Stomach smooth muscle (tissue), 2 donors: ENCODE measurements around the gene TMEM243.

Source experiments
- H3K27ac ChIP-seq: one replicate; pipeline ENCODE4 v1.7.0; 2013; ENCODE audit warnings: mild to moderate bottlenecking, low read length, inconsistent platforms
- H3K27me3 ChIP-seq, 2 donors: one replicate each; pipeline ENCODE4 v1.7.0; 2013; ENCODE audit warnings: low read length in 2 of 2; ENCODE audit not compliant: insufficient read depth in 2 of 2, control insufficient read depth in 1 of 2
- H3K36me3 ChIP-seq, 2 donors: one replicate each; pipeline ENCODE4 v1.7.0; 2013; ENCODE audit warnings: low read length in 2 of 2; ENCODE audit not compliant: control insufficient read depth in 2 of 2, insufficient read depth in 2 of 2
- H3K4me1 ChIP-seq: one replicate; pipeline ENCODE4 v1.7.0; 2013; ENCODE audit warnings: low read length; ENCODE audit not compliant: control insufficient read depth, insufficient read depth
- H3K4me3 ChIP-seq, 2 donors: one replicate each; pipeline ENCODE4 v1.7.0; 2013; ENCODE audit warnings: low read length in 2 of 2
- H3K9ac ChIP-seq, 2 donors: one replicate each; pipeline ENCODE4 v1.7.0; 2013; ENCODE audit warnings: low read length in 2 of 2, mild to moderate bottlenecking in 1 of 2
- H3K9me3 ChIP-seq, 2 donors: one replicate each; pipeline ENCODE4 v1.7.0; 2013; ENCODE audit warnings: low read length in 2 of 2; ENCODE audit not compliant: control insufficient read depth in 2 of 2
- donor health status: healthy.
- donor health status: Pancreatic carcinoma.

Gene TMEM243

GRCh38 chr7:87192784-87193487 lies 26.6 kb downstream of the TMEM243 start:
- no peak overlapping the region for H3K9ac ChIP-seq
- H3K4me1 ChIP-seq, result peaks cover 3% of the 10 kb centered on the region
- no peak overlapping the region for H3K4me3 ChIP-seq
- H3K9me3 ChIP-seq, result no peaks in the 10 kb centered on the region
- peaks cover 34% of the 10 kb centered on the region in 2 donors for H3K36me3 ChIP-seq
- H3K27me3 ChIP-seq, result no peaks in the 10 kb centered on the region
- H3K27ac ChIP-seq, result no peak overlapping the region

- H3K9me3 ChIP-seq, result no peaks in the 10 kb centered on the region
- H3K4me3 ChIP-seq, result no peak overlapping the region
- H3K27me3 ChIP-seq, result no peaks in the 10 kb centered on the region
- H3K4me1 ChIP-seq, result peaks cover 3% of the 10 kb centered on the region
- no peak overlapping the region for H3K27ac ChIP-seq
- peaks cover 37 to 38% of the 10 kb centered on the region in 2 donors for H3K36me3 ChIP-seq
- no peak overlapping the region for H3K9ac ChIP-seq
Measured at GRCh38 chr7:87190783-87191182, 28.7 kb downstream of the TMEM243 start.

- H3K4me1 ChIP-seq, result peaks cover 3% of the 10 kb centered on the region
- H3K36me3 ChIP-seq, result peaks cover 33 to 43% of the 10 kb centered on the region in 2 donors
- H3K4me3 ChIP-seq, result no peak overlapping the region
- H3K9ac ChIP-seq, result no peak overlapping the region
- H3K27ac ChIP-seq, result no peak overlapping the region
- H3K9me3 ChIP-seq, result no peaks in the 10 kb centered on the region
- H3K27me3 ChIP-seq, result no peaks in the 10 kb centered on the region
Measured at GRCh38 chr7:87188930-87189329, 30.6 kb downstream of the TMEM243 start.

- no peak overlapping the region for H3K4me3 ChIP-seq
- H3K4me1 ChIP-seq, result peaks cover 3% of the 10 kb centered on the region
- no peaks in the 10 kb centered on the region for H3K27me3 ChIP-seq
- H3K9ac ChIP-seq, result no peak overlapping the region
- peaks cover 33 to 50% of the 10 kb centered on the region in 2 donors for H3K36me3 ChIP-seq
- H3K9me3 ChIP-seq, result no peaks in the 10 kb centered on the region
- H3K27ac ChIP-seq, result no peak overlapping the region
Measured at GRCh38 chr7:87187120-87187519, 32.4 kb downstream of the TMEM243 start.

- Histone ChIP-seq H3K9me3 (no peaks in the 10 kb centered on the region), H3K9ac (no peak overlapping the region), H3K36me3 (peaks cover 16 to 28% of the 10 kb centered on the region in 2 donors)
Measured at GRCh38 chr7:87179180-87179579, 40.4 kb downstream of the TMEM243 start.

GRCh38 chr7:87178320-87178719 lies 41.2 kb downstream of the TMEM243 start:
- Histone ChIP-seq H3K27ac (no peak overlapping the region), H3K4me3 (no peak overlapping the region), H3K9ac (no peak overlapping the region), H3K9me3 (no peaks in the 10 kb centered on the region), H3K4me1 (no peaks in the 10 kb centered on the region), H3K36me3 (peaks cover 20 to 24% of the 10 kb centered on the region in 2 donors), H3K27me3 (no peaks in the 10 kb centered on the region)

More at GRCh38 chr7:87179180-87179579, 40.4 kb downstream of the TMEM243 start:
- Histone ChIP-seq H3K4me3 (no peak overlapping the region), H3K27ac (no peak overlapping the region), H3K4me1 (no peaks in the 10 kb centered on the region), H3K27me3 (no peaks in the 10 kb centered on the region)

GRCh38 chr7:87173471-87173870 lies 46.1 kb downstream of the TMEM243 start:
- Histone ChIP-seq H3K9ac (no peak overlapping the region), H3K4me1 (no peaks in the 10 kb centered on the region), H3K9me3 (no peaks in the 10 kb centered on the region), H3K27me3 (no peaks in the 10 kb centered on the region), H3K27ac (no peak overlapping the region), H3K4me3 (no peak overlapping the region), H3K36me3 (peaks cover 21 to 48% of the 10 kb centered on the region in 2 donors)

GRCh38 chr7:87171282-87171934 lies 48.1 kb downstream of the TMEM243 start:
- Histone ChIP-seq H3K4me1 (no peaks in the 10 kb centered on the region), H3K9ac (no peak overlapping the region), H3K4me3 (no peak overlapping the region), H3K27me3 (no peaks in the 10 kb centered on the region), H3K36me3 (peaks cover 34 to 68% of the 10 kb centered on the region in 2 donors), H3K9me3 (no peaks in the 10 kb centered on the region), H3K27ac (no peak overlapping the region)

- Histone ChIP-seq H3K4me1 (no peaks in the 10 kb centered on the region), H3K27ac (no peak overlapping the region), H3K9me3 (no peaks in the 10 kb centered on the region), H3K4me3 (no peak overlapping the region), H3K9ac (no peak overlapping the region), H3K27me3 (no peaks in the 10 kb centered on the region), H3K36me3 (peaks cover 36 to 70% of the 10 kb centered on the region in 2 donors)
Measured at GRCh38 chr7:87170828-87171227, 48.7 kb downstream of the TMEM243 start.

- Histone ChIP-seq H3K9me3 (no peaks in the 10 kb centered on the region), H3K4me1 (no peaks in the 10 kb centered on the region), H3K4me3 (no peak overlapping the region), H3K27ac (no peak overlapping the region), H3K36me3 (peaks cover 21 to 45% of the 10 kb centered on the region in 2 donors), H3K9ac (no peak overlapping the region), H3K27me3 (no peaks in the 10 kb centered on the region)
Measured at GRCh38 chr7:87164433-87164832, 55.1 kb downstream of the TMEM243 start.

GRCh38 chr7:87159538-87159937 lies 60.0 kb downstream of the TMEM243 start:
- Histone ChIP-seq H3K27me3 (no peaks in the 10 kb centered on the region), H3K9me3 (no peaks in the 10 kb centered on the region), H3K4me1 (no peaks in the 10 kb centered on the region), H3K4me3 (no peak overlapping the region), H3K36me3 (no peaks in the 10 kb centered on the region), H3K27ac (no peak overlapping the region), H3K9ac (no peak overlapping the region)
